NCI-H146 (cell line): Measurements from ENCODE around the gene TMEM163.

Experiments used
- DNase-seq: peaks from one replicate; lab custom pipeline; 2025; lab: John Stamatoyannopoulos, UW

TMEM163 gene

GRCh38 chr2:134693359-134694330 lies 25.2 kb downstream of the TMEM163 start:
- no peak for DNase-seq

- peak; percentile 25 for DNase-seq
Observed at GRCh38 chr2:134692499-134692898, 26.3 kb downstream of the TMEM163 start.

- DNase-seq, result no peak
Observed at GRCh38 chr2:134690629-134691215, 28.1 kb downstream of the TMEM163 start.

- no peak for DNase-seq
Observed at GRCh38 chr2:134689315-134689714, 29.5 kb downstream of the TMEM163 start.

- peak; percentile 93 for DNase-seq
Observed at GRCh38 chr2:134685967-134686366, 32.8 kb downstream of the TMEM163 start.

GRCh38 chr2:134683561-134684112 lies 35.2 kb downstream of the TMEM163 start:
- peak; percentile 64 for DNase-seq

GRCh38 chr2:134682726-134683125 lies 36.1 kb downstream of the TMEM163 start:
- DNase-seq, result no peak

- DNase-seq, result no peak
Observed at GRCh38 chr2:134681201-134681600, 37.6 kb downstream of the TMEM163 start.

- no peak for DNase-seq
Observed at GRCh38 chr2:134679745-134680144, 39.1 kb downstream of the TMEM163 start.

- no peak for DNase-seq
Observed at GRCh38 chr2:134679294-134679693, 39.5 kb downstream of the TMEM163 start.

- DNase-seq, result peak; percentile 59
Observed at GRCh38 chr2:134677856-134678756, 40.7 kb downstream of the TMEM163 start.

GRCh38 chr2:134676960-134677359 lies 41.8 kb downstream of the TMEM163 start:
- no peak for DNase-seq

- DNase-seq, result no peak
Observed at GRCh38 chr2:134675314-134675713, 43.5 kb downstream of the TMEM163 start.

- no peak for DNase-seq
Observed at GRCh38 chr2:134674687-134675086, 44.1 kb downstream of the TMEM163 start.

- DNase-seq, result peak; percentile 7
Observed at GRCh38 chr2:134671513-134671912, 47.3 kb downstream of the TMEM163 start.

- DNase-seq, result peak; percentile 41
Observed at GRCh38 chr2:134670955-134671354, 47.8 kb downstream of the TMEM163 start.

- no peak for DNase-seq
Observed at GRCh38 chr2:134669731-134670669, 48.8 kb downstream of the TMEM163 start.

GRCh38 chr2:134668821-134669220 lies 50.0 kb downstream of the TMEM163 start:
- DNase-seq, result no peak

GRCh38 chr2:134667541-134667940 lies 51.3 kb downstream of the TMEM163 start:
- DNase-seq, result no peak

GRCh38 chr2:134667081-134667480 lies 51.7 kb downstream of the TMEM163 start:
- no peak for DNase-seq
